ENCODE results near the gene ACAP2.

Gene ACAP2

DNA sequence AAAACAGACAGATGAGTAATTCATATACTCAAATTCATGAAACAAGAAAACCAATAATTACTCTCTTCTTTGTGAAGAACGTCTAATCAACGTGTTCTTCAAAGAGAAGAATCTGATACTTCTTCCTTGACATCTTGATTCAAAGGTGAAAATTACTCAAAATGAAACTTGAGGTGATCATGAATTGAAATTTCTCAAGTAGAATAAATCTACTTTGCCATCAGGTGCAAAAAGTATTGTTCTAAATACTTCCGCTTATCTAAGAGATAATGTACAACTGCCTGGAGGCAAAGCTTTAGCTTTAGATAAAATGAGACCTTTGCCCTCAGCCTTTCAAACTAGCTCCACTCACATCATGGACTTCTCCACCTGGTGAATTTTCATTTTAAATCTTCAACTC lies 158.0 kb downstream of the ACAP2 start:
- DNase-seq (ENCODE audit: low read depth) = no peak
- no peak for TF ChIP-seq CTCF (conservative IDR thresholded peaks at IDR 0.05; ENCODE audit: control insufficient read depth, insufficient read depth, low read depth, low read length)
- no peak overlapping the region for H3K4me3 ChIP-seq (ENCODE audit: control insufficient read depth, low read depth, low read length)

DNA sequence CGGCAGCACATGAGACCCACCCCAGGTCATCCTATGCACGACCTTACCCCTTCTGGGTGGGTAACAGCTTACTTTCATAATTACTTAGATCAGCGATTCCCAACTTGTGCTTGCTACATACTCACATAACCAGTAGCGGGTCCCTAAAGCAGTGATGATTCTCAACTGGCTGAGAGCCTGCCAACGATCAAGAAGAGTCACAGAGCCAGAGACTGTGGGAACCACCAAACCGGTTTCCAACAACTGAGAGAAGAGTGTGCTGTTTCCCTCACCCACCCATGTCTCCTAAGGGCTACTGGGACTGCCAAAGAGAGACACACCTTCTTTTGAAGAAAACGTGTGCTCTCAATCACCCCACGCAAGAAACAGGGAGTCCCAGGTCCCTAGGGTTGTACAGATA lies 159.9 kb downstream of the ACAP2 start:
- H3K4me3 ChIP-seq (ENCODE audit: control insufficient read depth, low read depth, low read length) = no peak overlapping the region
- no peak for TF ChIP-seq CTCF (conservative IDR thresholded peaks at IDR 0.05; ENCODE audit: control insufficient read depth, insufficient read depth, low read depth, low read length)
- no peak for DNase-seq (ENCODE audit: low read depth)

GRCh38 chr3:195274259-195274966 lies 168.4 kb downstream of the ACAP2 start:
- DNase-seq (ENCODE audit: low read depth) = no peak
- no peak overlapping the region for H3K4me3 ChIP-seq (ENCODE audit: control insufficient read depth, low read depth, low read length)
- TF ChIP-seq CTCF (conservative IDR thresholded peaks at IDR 0.05; ENCODE audit: control insufficient read depth, insufficient read depth, low read depth, low read length) = no peak

DNA sequence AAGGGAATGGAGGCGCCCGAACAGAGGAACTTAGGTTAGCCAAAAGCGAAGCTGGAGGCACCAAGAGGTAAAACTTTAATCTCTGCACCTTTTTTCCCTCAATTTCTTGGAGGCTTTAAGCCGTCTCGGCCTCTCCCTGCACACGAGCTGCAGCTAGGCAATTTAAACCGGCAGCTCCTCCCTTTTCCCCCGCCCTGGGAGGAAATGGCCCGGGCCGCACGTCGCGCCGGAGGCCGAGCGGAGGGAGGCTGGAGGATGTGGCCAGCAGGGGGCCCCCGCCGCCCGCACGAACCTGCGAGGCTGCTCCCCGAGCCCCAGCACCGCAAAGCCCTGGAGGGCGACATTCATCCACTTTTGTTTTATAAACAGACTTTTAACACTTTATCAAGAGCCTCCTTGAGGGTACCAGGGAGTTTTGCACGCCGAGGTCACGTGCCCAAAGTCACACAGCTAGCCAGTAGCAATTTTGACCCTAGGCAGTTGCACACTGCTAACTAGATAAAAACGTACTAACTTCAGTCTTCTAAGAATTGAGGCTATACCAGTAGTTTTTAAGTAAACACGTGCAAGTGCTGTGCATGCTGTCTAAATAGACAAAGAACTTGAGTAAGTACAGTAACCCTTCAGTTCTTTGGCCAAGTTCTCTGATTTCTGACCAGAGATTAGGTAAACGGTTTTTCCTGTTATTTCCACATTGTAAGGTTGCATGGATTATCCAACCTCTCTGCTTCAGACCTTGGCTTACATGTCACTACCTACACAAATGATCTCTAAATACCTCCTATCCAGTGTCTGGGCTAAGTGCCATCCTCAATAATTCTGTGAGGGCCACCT lies 171.2 kb downstream of the ACAP2 start:
- H3K4me3 ChIP-seq (ENCODE audit: control insufficient read depth, low read depth, low read length) = peak overlapping the region; percentile 89
- DNase-seq (ENCODE audit: low read depth) = peak; percentile 79
- TF ChIP-seq CTCF (conservative IDR thresholded peaks at IDR 0.05; ENCODE audit: control insufficient read depth, insufficient read depth, low read depth, low read length) = peak; percentile 59

- peak within 1 kb of the TSS; percentile 89 for H3K4me3 ChIP-seq (ENCODE audit: control insufficient read depth, low read depth, low read length)
- no peak for TF ChIP-seq CTCF (conservative IDR thresholded peaks at IDR 0.05; ENCODE audit: control insufficient read depth, insufficient read depth, low read depth, low read length)
- peak; percentile 79 for DNase-seq (ENCODE audit: low read depth)
Measured at GRCh38 chr3:195270817-195271409, 171.9 kb downstream of the ACAP2 start, which contains the start of gene XXYLT1. Gene XXYLT1 (minus strand): TSS chr3:195271159. CDS start chr3:195271058, 101 bp downstream.

- DNase-seq (ENCODE audit: low read depth) = peak; percentile 29
- H3K4me3 ChIP-seq (ENCODE audit: control insufficient read depth, low read depth, low read length) = peak overlapping the region; percentile 89
- TF ChIP-seq CTCF (conservative IDR thresholded peaks at IDR 0.05; ENCODE audit: control insufficient read depth, insufficient read depth, low read depth, low read length) = no peak
Measured at GRCh38 chr3:195270079-195270816, 172.6 kb downstream of the ACAP2 start.

Data from fibroblast of mammary gland (primary cell).